Breast epithelium (tissue), 3 donors: ENCODE results near the gene PRKN.

Experiments used
- CTCF ChIP-seq, 3 donors: fragments of 450-650 bp; IDR thresholded peaks; one replicate each; pipeline ENCODE4 v1.5.1; 2016 to 2017; ENCODE audit warnings: antibody characterized with exemption in 3 of 3, mild to moderate bottlenecking in 3 of 3, moderate library complexity in 3 of 3
- POLR2A ChIP-seq: fragments of 450-650 bp; IDR thresholded peaks from one replicate; pipeline ENCODE4 v1.6.1; 2016; ENCODE audit warnings: antibody characterized with exemption, mild to moderate bottlenecking, moderate library complexity
- POLR2AphosphoS5 ChIP-seq, 3 donors: sonication (generic); formaldehyde crosslinking; IDR thresholded peaks; one replicate each; pipeline ENCODE4 v1.6.1; 2017; ENCODE audit warnings: antibody characterized with exemption in 3 of 3

GRCh38 chr6:162301128-162301527 is 426.4 kb downstream of the PRKN start:
- TF ChIP-seq CTCF (IDR thresholded peaks at IDR 0.05) = no peak
- TF ChIP-seq POLR2A = no peak
- TF ChIP-seq POLR2AphosphoS5 (IDR thresholded peaks at IDR 0.05) = no peak
